Colon (tissue), 2 donors: ENCODE measurements around the gene ING2.
"Not testable (repeated sequence)": the region's sequence is repeated elsewhere in the genome, so short reads cannot be mapped to it uniquely, and the experiment has no call there.

Experiments used
- FAIRE-seq: peaks from 2 replicates; lab custom pipeline; 2012; peaks lifted over from hg19 to GRCh38; lab: Jason Lieb, UNC
- donor health status: control.
- donor health status: control.

The ING2 gene

DNA sequence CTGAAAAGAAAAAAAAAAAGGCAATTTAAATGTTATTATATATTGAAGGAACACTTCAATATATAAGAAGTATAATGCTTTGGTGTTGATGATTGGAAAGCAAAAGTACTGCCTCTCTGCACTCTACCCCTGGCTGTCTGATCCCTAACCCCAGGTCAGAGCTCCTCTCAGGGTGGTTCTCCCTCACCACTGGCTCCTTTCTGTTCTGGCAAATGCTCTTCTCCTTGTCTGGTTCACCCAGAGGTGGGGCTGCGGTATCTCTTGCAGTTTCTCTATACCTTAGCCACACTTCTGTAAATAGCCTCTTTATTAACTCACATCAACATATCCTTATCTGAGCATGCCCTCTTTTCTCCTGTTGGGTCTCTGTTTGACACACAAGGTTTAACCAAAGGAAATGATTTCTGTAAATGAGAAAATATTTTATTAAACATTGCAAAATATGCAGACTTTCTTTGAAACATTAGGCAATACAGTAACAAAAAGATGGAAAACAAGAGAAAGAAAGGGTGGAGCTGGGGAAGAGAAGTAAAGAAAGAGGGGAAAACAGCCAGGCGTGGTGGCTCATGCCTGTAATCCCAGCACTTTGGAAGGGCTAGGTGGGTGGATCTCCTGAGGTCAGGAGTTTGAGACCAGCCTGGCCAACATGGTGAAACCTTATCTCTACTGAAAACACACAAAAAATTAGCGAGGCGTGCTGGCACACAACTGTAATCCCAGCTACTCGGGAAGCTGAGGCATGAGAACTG is 45.7 kb downstream of the ING2 start:
- no peak for FAIRE-seq

DNA sequence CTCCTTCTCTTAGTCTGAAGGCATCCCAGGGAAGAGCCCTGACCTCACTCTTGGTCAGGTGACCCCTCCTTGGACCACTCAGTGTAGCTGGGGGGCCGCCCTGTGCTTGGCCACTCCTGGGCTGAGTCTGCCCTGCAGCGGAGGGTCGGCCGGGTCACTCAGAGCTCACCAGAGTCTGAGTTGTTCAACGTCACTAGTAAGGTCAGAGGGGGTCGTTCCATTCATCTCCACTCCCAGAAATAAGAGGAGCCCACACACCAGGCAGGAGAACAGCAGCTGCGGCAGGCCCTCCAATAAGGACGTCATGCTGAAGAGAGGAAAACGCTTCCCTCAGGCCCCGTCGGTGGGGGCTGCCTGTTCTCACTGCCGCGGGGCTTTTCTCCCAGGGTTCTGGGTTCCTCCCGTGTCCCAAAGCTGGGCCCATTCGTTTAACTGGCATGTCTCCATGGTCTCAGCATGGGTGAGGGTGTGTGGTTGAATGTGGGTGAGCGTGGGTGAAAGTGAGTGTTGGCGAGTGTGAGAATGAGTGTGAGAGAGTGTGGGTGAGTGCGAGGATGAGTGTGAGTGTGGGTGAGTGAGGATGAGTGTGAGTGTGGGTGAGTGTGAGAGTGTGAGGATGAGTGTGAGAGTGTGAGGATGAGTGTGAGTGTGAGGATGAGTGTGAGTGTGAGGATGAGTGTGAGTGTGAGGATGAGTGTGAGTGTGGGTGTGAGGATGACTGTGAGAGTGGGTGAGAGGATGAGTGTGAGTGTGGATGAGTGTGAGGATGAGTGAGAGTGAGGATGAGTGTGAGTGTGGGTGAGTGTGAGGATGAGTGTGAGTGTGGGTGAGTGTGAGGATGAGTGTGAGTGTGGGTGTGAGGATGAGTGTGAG is 47.7 kb downstream of the ING2 start:
- no peak for FAIRE-seq

DNA sequence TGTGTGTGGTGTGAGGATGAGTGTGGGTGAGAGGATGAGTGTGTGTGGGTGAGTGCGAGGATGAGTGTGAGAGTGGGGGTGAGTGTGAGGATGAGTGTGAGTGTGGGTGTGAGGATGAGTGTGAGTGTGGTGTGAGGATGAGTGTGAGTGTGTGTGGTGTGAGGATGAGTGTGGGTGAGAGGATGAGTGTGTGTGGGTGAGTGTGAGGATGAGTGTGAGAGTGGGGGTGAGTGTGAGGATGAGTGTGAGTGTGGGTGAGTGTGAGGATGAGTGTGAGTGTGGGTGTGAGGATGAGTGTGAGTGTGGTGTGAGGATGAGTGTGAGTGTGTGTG is 48.3 kb downstream of the ING2 start:
- not testable (repeated sequence) for FAIRE-seq

DNA sequence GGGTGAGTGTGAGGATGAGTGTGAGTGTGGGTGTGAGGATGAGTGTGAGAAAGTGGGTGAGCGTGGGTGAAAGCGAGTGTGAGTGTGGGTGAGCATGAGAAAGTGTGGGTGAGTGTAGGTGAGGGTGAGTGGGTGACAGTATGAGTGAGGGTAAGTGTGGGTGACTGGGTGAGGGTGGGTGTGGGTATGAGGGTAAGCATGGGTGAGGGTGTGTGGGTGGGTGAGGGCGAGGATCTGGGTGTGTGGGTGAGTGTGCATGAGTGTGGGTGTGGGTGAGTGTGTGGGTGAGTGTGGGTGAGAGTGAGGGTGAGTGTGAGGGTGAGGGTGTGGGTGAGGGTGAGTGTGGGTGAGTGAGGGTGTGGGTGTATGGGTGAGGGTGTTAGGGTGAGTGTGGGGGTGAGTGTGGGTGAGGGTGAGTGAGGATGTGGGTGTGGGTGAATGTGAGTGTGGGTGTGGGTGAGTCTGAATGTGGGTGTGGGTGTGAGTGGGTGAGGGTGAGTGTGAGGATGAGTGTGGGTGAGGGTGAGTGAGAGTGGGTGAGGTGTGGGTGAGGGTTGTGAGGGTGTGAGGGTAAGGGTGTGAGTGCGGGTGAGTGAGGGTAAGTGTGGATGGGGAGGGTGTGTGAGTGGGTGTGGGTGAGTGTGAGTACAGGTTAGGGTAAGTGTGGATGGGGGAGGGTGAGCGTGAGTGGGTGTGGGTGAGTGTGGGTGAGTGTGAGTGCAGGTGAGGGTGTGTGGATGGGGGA is 48.9 kb downstream of the ING2 start:
- FAIRE-seq: no peak

DNA sequence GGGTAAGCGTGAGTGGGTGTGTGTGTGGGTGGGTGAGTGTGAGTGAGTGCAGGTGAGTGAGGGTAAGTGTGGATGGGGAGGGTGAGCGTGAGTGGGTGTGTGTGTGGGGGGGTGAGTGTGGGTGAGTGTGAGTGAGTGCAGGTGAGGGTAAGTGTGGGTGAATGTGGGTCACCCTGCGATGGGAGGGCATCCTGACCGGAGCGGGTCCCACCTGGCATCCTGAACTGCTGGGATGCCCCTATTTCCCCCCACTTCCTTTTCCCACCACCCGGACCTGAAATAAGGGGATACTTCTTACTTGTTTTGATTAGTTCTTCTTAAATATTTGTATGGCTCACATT is 49.5 kb downstream of the ING2 start:
- no peak for FAIRE-seq

DNA sequence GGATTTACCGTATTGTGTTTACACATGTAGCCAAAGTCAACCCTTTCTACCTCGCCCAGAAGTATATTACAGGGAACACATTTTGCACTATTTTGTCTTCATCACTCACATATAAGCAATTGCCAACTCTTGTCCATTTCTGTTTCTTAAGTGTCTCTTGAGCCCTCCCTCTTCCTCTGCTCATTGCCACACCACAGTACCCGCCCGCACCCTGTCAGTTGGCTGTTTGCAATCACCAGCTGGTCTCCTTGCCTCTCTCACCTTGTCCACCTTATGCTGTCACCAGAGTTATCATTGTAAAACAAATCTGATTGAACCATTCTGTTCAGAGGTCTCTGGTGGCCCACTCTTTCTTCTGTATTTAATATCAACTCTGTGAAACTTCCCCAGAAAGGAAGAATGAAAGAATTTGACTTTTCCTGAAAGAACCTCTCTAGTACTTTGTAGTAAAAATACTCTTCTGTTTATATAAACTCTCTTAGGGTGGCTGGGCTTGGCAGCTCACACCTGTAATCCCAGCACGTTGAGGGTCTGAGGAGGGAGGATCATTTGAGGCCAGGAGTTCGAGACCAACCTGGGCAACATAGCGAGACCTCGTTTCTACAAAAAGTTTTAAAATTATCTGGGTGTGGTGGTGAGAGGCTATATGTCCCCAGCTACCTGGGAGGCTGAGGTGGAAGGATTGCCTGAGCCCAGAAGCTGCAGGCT is 50.2 kb downstream of the ING2 start:
- no peak for FAIRE-seq

DNA sequence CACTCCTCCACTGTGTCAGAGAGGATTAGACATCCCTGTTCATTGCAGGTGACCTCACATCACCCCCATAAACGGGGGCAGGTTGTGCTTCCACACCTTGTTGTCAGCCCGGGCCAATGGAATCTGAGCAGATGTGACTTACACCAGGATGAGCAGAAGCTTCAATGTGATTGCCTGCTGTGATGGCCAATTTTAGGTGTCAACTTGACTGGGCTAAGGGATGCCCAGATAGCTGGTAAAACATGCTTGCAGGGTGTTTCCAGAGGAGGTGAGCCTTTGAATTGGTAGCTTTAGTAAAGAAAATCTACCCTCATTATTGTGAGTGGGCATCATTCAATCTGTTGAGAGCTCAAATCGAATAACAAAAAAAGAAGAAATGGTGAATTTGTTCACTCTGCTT is 52.1 kb downstream of the ING2 start:
- no peak for FAIRE-seq

DNA sequence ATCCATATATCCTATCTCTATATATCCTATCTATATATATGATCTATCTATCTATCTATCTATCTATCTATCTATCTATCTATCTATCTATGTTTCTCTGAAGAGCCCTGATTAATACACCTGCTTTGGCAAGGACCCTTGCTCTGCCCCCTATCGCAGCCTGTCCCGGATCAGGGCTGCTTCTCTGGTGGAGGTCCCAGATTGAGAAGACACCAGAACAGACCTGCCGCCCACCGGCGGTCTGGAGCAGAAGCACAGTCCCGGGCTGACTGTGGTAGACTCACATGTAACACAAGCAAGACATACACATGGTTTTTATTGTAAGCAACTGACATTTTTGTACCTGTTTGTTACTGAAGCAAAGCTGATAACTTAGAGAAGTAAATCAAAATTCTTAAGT is 52.8 kb downstream of the ING2 start:
- FAIRE-seq: no peak

DNA sequence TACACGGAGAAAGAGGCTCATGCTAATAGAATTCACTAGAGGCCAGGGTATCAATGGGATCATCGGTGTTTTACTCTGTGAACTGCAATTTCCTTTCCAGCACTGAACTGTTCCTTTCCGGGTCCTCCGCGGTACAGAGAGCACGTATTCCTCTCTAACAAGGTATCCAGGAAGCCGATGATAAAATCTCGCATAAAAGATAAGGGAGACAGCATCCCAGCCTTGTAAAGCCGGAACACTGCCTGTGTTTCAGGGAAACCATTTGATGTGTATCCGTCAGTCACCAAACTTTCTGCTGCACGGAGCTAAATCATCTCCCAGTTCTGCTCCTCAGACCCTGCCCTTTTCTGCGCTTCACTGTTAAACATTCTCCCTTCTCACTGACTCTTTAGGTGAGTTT is 54.0 kb downstream of the ING2 start:
- no peak for FAIRE-seq

DNA sequence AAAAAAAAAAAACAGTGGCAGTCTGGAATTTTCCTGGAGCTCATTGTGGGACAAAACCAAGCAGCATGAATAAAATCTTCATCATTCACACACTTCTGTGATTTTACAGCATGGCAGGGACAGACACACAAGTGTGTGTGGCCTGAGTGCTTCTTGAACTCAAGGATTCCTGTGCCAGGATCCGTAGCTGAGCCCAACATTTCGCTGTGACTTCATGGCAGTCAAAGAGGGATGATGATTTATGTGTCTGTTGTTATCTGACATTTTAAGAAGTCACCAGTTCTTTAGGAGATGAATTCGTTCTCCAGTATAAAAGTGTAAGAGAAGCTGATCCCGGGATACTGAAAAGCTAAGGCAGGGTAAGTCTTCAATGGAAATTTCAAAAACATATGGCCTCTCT is 57.0 kb downstream of the ING2 start:
- no peak for FAIRE-seq
